Activated gamma-delta T cell treated with anti-CD3 and anti-CD28 coated beads, Interleukin-2, amount 50 U/mL, for 16 hours (primary cell): Measurements from ENCODE around the gene SPANXN1.
"Not testable (repeated sequence)": the region's sequence is repeated elsewhere in the genome, so short reads cannot be mapped to it uniquely, and the experiment has no call there.

Source experiments
- DNase-seq: peaks from one replicate; pipeline ENCODE4 v3.0.0-alpha.2; 2020; ENCODE audit warnings: low read depth

Gene SPANXN1, protein sequence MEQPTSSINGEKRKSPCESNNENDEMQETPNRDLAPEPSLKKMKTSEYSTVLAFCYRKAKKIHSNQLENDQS

DNA sequence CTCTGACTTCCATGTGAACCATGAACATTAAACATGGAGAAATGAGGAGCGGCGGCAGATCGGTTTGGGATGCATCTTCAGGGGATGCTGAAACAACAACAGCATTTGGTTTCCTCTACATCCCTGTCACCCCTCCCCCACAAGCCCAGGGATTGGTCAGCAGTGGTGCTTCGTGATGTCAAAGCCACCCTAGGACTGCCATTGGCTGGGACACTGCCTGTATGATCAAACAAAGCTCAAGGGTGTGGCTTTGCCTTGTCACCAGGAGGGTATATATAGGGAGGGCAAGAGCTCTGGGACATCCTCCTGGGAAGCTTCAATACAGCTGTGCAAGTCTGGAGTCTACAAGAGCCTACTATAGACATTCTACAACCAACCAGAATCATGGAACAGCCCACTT, at the start of gene SPANXN1:
Gene SPANXN1, plus strand, starts transcription at position 301 of the 400 bp plus-strand sequence. Its CDS starts 84 bp downstream, at position 385.
- DNase-seq: not testable (repeated sequence)

DNA sequence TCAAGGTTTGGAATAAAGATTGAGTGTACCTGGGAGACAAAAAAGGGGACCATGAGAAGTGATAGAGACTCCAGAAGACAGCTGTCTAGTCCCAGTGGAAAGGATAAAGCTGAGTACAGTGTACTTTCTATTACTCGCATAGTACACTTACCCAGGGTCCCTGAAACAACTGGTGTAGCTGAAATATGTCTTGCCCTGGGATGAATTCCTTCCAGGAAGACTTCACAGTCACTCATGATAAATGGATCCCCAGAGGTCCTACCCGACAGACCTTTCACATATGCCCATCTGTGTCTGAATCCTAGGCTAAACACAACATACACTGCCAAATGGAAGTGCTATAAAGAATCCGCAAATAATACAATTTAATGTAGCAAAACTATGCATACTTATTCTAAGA, 48.2 kb upstream of the SPANXN1 start:
- no peak for DNase-seq

DNA sequence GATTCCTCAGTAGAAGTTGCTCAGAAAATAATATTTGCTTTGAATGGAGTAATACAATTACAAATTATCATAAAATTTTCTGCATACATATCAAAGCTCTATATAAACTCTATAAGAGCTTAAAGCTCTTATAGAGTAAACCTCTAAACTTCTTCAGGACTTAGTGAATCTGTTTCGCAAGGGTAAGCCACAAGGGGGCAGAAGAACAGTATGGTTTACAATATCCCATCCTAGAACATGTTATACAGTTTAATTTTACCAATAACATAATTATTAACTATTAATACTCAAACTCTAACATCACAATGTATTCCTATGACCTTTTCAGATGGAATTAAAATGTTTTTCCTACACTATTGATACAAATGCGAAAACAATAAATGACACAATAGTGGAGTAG, 33.8 kb upstream of the SPANXN1 start:
- DNase-seq: no peak

DNA sequence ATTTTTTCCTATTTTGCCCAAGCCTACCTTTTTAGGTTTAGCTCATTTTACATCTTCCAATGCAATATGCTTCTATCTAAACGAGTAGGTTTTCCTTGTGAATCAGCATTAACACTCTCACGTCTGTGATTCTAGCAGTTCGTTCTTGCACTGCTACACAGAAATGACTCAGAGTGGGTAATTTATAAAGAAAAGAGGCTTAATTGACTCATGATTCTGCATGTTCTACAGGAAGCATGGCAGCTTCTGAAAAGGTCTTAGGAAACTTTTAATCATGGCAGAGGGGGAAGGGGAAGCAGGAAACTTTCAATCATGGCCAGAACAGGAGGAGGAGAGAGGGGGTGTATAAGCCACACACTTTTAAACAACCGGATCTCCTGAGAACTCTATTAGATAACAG, 44.9 kb downstream of the SPANXN1 start:
- no peak for DNase-seq
